Measurements from ENCODE around the gene IRX1. TPM values are rescaled to one million over a fixed set of nuclear protein-coding genes. Genes with fewer than 3 reads are reported as not detected.

The IRX1 gene
- total and polyA plus RNA-seq, 2 donors (not counting 1 experiment from before 2014, with no cell fraction given) = not detected

DNA sequence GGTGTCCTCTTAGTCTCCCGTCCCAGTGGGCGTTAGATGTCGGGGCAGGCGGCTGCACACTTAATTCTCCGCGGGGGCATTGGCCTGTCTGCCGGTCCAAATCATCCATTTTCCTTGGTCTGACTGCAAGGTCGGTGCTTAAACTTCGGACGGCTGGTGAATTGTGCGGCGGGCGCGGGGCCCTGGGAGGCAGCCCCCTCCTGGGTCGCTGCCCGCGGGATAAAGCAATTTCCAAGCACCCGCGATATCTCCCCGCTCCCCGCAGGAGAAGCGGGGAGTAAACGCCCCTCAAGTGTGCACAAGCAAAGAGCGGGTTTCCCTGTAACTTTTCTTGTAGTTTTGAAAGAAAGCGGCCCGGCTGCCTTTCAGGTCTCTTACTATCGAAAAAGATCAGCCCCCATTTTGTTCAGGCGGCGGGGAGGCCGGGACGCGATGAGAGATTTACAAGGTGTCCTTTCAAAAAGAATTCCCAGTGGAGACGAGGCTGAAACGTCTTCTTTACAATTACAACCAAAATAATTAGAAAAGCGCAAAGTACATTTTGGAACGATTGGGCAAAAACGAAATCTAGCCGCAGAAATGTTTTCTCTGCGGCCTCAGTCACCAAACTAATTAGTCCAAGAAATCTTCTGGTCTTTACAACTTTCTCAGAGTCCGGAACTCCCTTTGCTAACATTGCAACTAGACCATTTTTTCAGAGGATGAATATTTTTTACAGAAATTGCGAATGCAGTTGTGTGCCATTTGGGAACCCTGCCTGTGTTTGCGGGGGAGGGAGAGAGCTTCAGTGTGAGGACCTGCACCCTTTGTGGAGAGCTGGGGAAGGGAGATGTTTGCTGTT is 1.8 kb downstream of the IRX1 start:
- H3K9ac ChIP-seq (ENCODE audit: low read length) = no peak overlapping the region
- Mint-ChIP-seq H3K4me3 (no peak overlapping the region), H3K27ac (no peak overlapping the region), H3K27me3 (peaks cover 59% of the 10 kb centered on the region), H3K9me3 (ENCODE audit: insufficient read depth) (no peaks in the 10 kb centered on the region), H3K4me1 (peaks cover 10% of the 10 kb centered on the region)
- peaks cover 0 to 57% (median 0%) of the 10 kb centered on the region in 3 donors for H3K9me3 ChIP-seq (ENCODE audit: control extremely low read depth in 1 of 3, control insufficient read depth in 2 of 3, insufficient read depth in 1 of 3, low read length in 2 of 3)
- no peaks in the 10 kb centered on the region for H3K4me1 ChIP-seq (ENCODE audit: control insufficient read depth in 2 of 2, insufficient read depth in 2 of 2, low read length in 2 of 2)
- DNase-seq = no peak
- no peak for ATAC-seq (ENCODE audit: low read depth)
- no peak overlapping the region for H3K27ac ChIP-seq (ENCODE audit: low read length in 2 of 2)
- no peaks in the 10 kb centered on the region for H3K79me2 ChIP-seq (ENCODE audit: control insufficient read depth, insufficient read depth, low read length)
- no peak overlapping the region for H2AFZ ChIP-seq (ENCODE audit: insufficient read depth, low read depth, low read length, poor library complexity, severe bottlenecking)
- intact Hi-C loops (cut with micrococcal nuclease) = no loop called here
- no peak overlapping the region for H3K4me2 ChIP-seq (replicated peaks; ENCODE audit: low read depth, low read length, poor library complexity, severe bottlenecking)
- H3K36me3 ChIP-seq (replicated peaks in 1 of 2; ENCODE audit: control extremely low read depth in 1 of 2, control insufficient read depth in 1 of 2, extremely low read depth in 1 of 2, insufficient read depth in 2 of 2, low read length in 1 of 2) = no peaks in the 10 kb centered on the region
- H4K20me1 ChIP-seq (ENCODE audit: control insufficient read depth, insufficient read depth, low read length, poor library complexity, severe bottlenecking) = no peaks in the 10 kb centered on the region
- WGBS (ENCODE audit: insufficient coverage) = 17% methylated on average over 40 of the region's 42 CpGs
- ChIA-PET CTCF (no interaction called here), POLR2A (no interaction called here)
- peaks cover 0 to 59% (median 22%) of the 10 kb centered on the region in 4 experiments for H3K27me3 ChIP-seq (replicated peaks in 1 of 4; ENCODE audit: control extremely low read depth in 1 of 4, control insufficient read depth in 3 of 4, insufficient read depth in 4 of 4, low read length in 3 of 4)
- no peak overlapping the region for H3K4me3 ChIP-seq (ENCODE audit: control extremely low read depth in 1 of 5, extremely low read depth in 1 of 5, insufficient read depth in 1 of 5, low read depth in 2 of 5, low read length in 4 of 5)
- no peak for TF ChIP-seq EZH2 (IDR thresholded peaks at IDR 0.05; ENCODE audit: borderline replicate concordance, insufficient read depth, low read depth, low read length, poor library complexity, severe bottlenecking)
- TF ChIP-seq, protein P1, sequence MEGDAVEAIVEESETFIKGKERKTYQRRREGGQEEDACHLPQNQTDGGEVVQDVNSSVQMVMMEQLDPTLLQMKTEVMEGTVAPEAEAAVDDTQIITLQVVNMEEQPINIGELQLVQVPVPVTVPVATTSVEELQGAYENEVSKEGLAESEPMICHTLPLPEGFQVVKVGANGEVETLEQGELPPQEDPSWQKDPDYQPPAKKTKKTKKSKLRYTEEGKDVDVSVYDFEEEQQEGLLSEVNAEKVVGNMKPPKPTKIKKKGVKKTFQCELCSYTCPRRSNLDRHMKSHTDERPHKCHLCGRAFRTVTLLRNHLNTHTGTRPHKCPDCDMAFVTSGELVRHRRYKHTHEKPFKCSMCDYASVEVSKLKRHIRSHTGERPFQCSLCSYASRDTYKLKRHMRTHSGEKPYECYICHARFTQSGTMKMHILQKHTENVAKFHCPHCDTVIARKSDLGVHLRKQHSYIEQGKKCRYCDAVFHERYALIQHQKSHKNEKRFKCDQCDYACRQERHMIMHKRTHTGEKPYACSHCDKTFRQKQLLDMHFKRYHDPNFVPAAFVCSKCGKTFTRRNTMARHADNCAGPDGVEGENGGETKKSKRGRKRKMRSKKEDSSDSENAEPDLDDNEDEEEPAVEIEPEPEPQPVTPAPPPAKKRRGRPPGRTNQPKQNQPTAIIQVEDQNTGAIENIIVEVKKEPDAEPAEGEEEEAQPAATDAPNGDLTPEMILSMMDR (IDR thresholded peaks at IDR 0.05) = no peak

DNA sequence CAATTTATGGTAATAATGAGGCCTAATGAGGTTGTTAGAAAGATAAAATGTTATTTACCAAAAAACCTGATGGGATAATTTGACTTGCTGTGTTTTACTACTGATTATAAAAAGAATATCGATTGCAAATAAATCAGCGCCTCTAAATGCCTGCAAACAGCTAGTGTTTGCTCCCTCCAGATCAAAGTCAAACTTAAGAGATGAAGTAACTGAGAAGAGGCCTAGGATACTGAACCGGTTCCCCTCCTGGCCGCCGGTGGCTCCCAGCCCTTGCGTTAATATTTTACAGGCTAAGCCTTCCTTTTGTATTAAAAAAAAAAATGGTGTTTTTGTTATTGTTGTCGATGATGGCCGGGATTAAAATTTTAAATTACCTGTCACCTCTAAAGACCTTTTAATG is 2.6 kb downstream of the IRX1 start:
- Mint-ChIP-seq H3K4me1 (peaks cover 10% of the 10 kb centered on the region), H3K9me3 (ENCODE audit: insufficient read depth) (no peaks in the 10 kb centered on the region), H3K27ac (no peak overlapping the region), H3K27me3 (peaks cover 54% of the 10 kb centered on the region), H3K4me3 (no peak overlapping the region)
- POLR2A ChIA-PET = no interaction called here
- CTCF ChIA-PET = no interaction called here
- Histone ChIP-seq H4K20me1 (ENCODE audit: control insufficient read depth, insufficient read depth, low read length, poor library complexity, severe bottlenecking) (no peaks in the 10 kb centered on the region), H2AFZ (ENCODE audit: insufficient read depth, low read depth, low read length, poor library complexity, severe bottlenecking) (no peak overlapping the region), H3K4me3 (ENCODE audit: control extremely low read depth in 1 of 5, extremely low read depth in 1 of 5, insufficient read depth in 1 of 5, low read depth in 2 of 5, low read length in 4 of 5) (no peak overlapping the region), H3K4me2 (replicated peaks; ENCODE audit: low read depth, low read length, poor library complexity, severe bottlenecking) (no peak overlapping the region), H3K36me3 (replicated peaks in 1 of 2; ENCODE audit: control extremely low read depth in 1 of 2, control insufficient read depth in 1 of 2, extremely low read depth in 1 of 2, insufficient read depth in 2 of 2, low read length in 1 of 2) (no peaks in the 10 kb centered on the region), H3K79me2 (ENCODE audit: control insufficient read depth, insufficient read depth, low read length) (no peaks in the 10 kb centered on the region), H3K9ac (ENCODE audit: low read length) (no peak overlapping the region), H3K27ac (ENCODE audit: low read length in 2 of 2) (no peak overlapping the region), H3K4me1 (ENCODE audit: control insufficient read depth in 2 of 2, insufficient read depth in 2 of 2, low read length in 2 of 2) (no peaks in the 10 kb centered on the region), H3K9me3 (ENCODE audit: control extremely low read depth in 1 of 3, control insufficient read depth in 2 of 3, insufficient read depth in 1 of 3, low read length in 2 of 3) (peaks cover 0 to 57% (median 0%) of the 10 kb centered on the region in 3 donors), H3K27me3 (replicated peaks in 1 of 4; ENCODE audit: control extremely low read depth in 1 of 4, control insufficient read depth in 3 of 4, insufficient read depth in 4 of 4, low read length in 3 of 4) (peaks cover 0 to 64% (median 20%) of the 10 kb centered on the region in 4 experiments)
- no CpG with 5 or more reads among the region's 8 CpGs for WGBS (ENCODE audit: insufficient coverage)
- intact Hi-C loops (cut with micrococcal nuclease) = no loop called here
- DNase-seq (no peak), ATAC-seq (ENCODE audit: low read depth) (no peak)
- TF ChIP-seq, protein P1 (IDR thresholded peaks at IDR 0.05) = no peak
- no peak for TF ChIP-seq EZH2 (IDR thresholded peaks at IDR 0.05; ENCODE audit: borderline replicate concordance, insufficient read depth, low read depth, low read length, poor library complexity, severe bottlenecking)
